GM23338 (cell line): ENCODE data around the gene ARID4B. TPM values are rescaled to one million over a fixed set of nuclear protein-coding genes. Genes with fewer than 3 reads are reported as not detected.
"Not testable (repeated sequence)": the region's sequence is repeated elsewhere in the genome, so short reads cannot be mapped to it uniquely, and the experiment has no call there.

Experiments used
- ATAC-seq: fragments of 200-7000 bp; cut with Tn5 transposase; 3 replicates; pipeline ENCODE4 v1.9.1; 2020
- DNase-seq: peaks from one replicate; pipeline ENCODE4 v3.0.0-alpha.2; 2015; ENCODE audit warnings: low spot score
- H2AFZ ChIP-seq: fragments of 200-600 bp; sonication (generic); 2 replicates; pipeline ENCODE4 v1.8.0; 2016; ENCODE audit warnings: antibody characterized with exemption, mild to moderate bottlenecking, moderate library complexity
- H3F3A ChIP-seq: fragments of 200-600 bp; sonication (generic); replicated peaks from 2 replicates; pipeline ENCODE4 v1.8.0; 2017; ENCODE audit warnings: antibody characterized with exemption, mixed run types, low read depth
- H3K27ac ChIP-seq: fragments of 200-600 bp; sonication (generic); 2 replicates; pipeline ENCODE4 v1.6.1; 2016; ENCODE audit warnings: low read depth
- H3K27me3 ChIP-seq: fragments of 200-600 bp; sonication (generic); 2 replicates; pipeline ENCODE4 v1.8.0; 2016; ENCODE audit warnings: mild to moderate bottlenecking, mixed run types, moderate library complexity; ENCODE audit not compliant: insufficient read depth
- H3K36me3 ChIP-seq: fragments of 200-600 bp; sonication (generic); 2 replicates; pipeline ENCODE4 v1.8.0; 2016; ENCODE audit warnings: mild to moderate bottlenecking; ENCODE audit not compliant: insufficient read depth
- H3K4me1 ChIP-seq: fragments of 200-600 bp; sonication (generic); 2 replicates; pipeline ENCODE4 v1.8.0; 2016; ENCODE audit warnings: mild to moderate bottlenecking, moderate library complexity; ENCODE audit not compliant: insufficient read depth
- H3K4me2 ChIP-seq: fragments of 200-600 bp; sonication (generic); 2 replicates; pipeline ENCODE4 v1.7.1; 2017; ENCODE audit warnings: mixed run types
- H3K4me3 ChIP-seq: fragments of 200-600 bp; sonication (generic); 2 replicates; pipeline ENCODE4 v1.6.1; 2016; ENCODE audit warnings: mixed run types
- H3K79me2 ChIP-seq: fragments of 200-600 bp; sonication (generic); replicated peaks from 2 replicates; pipeline ENCODE4 v1.8.0; 2017; ENCODE audit warnings: mild to moderate bottlenecking; ENCODE audit not compliant: insufficient read depth
- H3K9me2 ChIP-seq: fragments of 200-600 bp; sonication (generic); 2 replicates; pipeline ENCODE4 v1.8.0; 2017; ENCODE audit not compliant: insufficient read depth
- H4K20me1 ChIP-seq: fragments of 200-600 bp; sonication (generic); replicated peaks from 2 replicates; pipeline ENCODE4 v1.8.0; 2017; ENCODE audit warnings: mild to moderate bottlenecking; ENCODE audit not compliant: insufficient read depth
- H3K27ac Mint-ChIP-seq: 2 replicates; pipeline ENCODE4 v1.8.0; 2020; ENCODE audit warnings: inconsistent platforms, mild to moderate bottlenecking, moderate library complexity, mixed read lengths
- H3K27me3 Mint-ChIP-seq: 3 replicates; pipeline ENCODE4 v1.8.0; 2022; ENCODE audit warnings: low read depth, mild to moderate bottlenecking, moderate library complexity, mixed read lengths, inconsistent platforms; ENCODE audit not compliant: insufficient read depth, poor library complexity
- H3K36me3 Mint-ChIP-seq: 3 replicates; pipeline ENCODE4 v1.8.0; 2021; ENCODE audit warnings: low read depth, mild to moderate bottlenecking, inconsistent platforms, moderate library complexity, mixed read lengths
- H3K4me1 Mint-ChIP-seq: 3 replicates; pipeline ENCODE4 v1.8.0; 2020; ENCODE audit warnings: mild to moderate bottlenecking, inconsistent platforms, mixed read lengths
- H3K4me3 Mint-ChIP-seq: 3 replicates; pipeline ENCODE4 v1.8.0; 2021; ENCODE audit warnings: moderate library complexity, mild to moderate bottlenecking, inconsistent platforms, mixed read lengths
- H3K9me3 Mint-ChIP-seq: 3 replicates; pipeline ENCODE4 v1.8.0; 2020; ENCODE audit warnings: moderate library complexity, mild to moderate bottlenecking, inconsistent platforms, mixed read lengths
- CREB1 ChIP-seq: fragments of 250-450 bp; sonication (Bioruptor Pico); IDR thresholded peaks from 2 replicates; pipeline ENCODE4 v1.5.0; 2020; ENCODE audit warnings: low read depth, mild to moderate bottlenecking, moderate library complexity
- ETS1 ChIP-seq: IDR thresholded peaks from 2 replicates; pipeline ENCODE4 v1.6.1; 2016; ENCODE audit warnings: antibody characterized with exemption
- EZH2phosphoT487 ChIP-seq: fragments of 200-600 bp; sonication (generic); IDR thresholded peaks from one replicate; pipeline ENCODE4 v1.8.1; 2018; ENCODE audit warnings: antibody characterized with exemption; ENCODE audit not compliant: unreplicated experiment
- JUNB ChIP-seq: IDR thresholded peaks from one replicate; pipeline ENCODE4 v1.6.1; 2016; ENCODE audit warnings: antibody characterized with exemption; ENCODE audit not compliant: unreplicated experiment
- NANOG ChIP-seq: IDR thresholded peaks from 2 replicates; pipeline ENCODE4 v1.6.1; 2016; ENCODE audit warnings: antibody characterized with exemption, borderline replicate concordance
- POLR2AphosphoS5 ChIP-seq: IDR thresholded peaks from 2 replicates; pipeline ENCODE4 v1.6.1; 2016; ENCODE audit warnings: antibody characterized with exemption, low read depth
- REST ChIP-seq: IDR thresholded peaks from one replicate; pipeline ENCODE4 v1.6.1; 2018; ENCODE audit warnings: antibody characterized with exemption; ENCODE audit not compliant: unreplicated experiment
- ZNF331 ChIP-seq: fragments of 250-450 bp; sonication (Bioruptor Pico); IDR thresholded peaks from 2 replicates; pipeline ENCODE4 v1.5.0; 2020; ENCODE audit warnings: low read depth, mild to moderate bottlenecking, moderate library complexity
- polyA plus RNA-seq: library from polyadenylated mRNA; unstranded; fragments of >200 nt; fragmentation: Nextera tagmentation; extraction: Ambion mirVana; gene quantifications from 2 replicates; pipeline ENCODE4 v1.2.1, GENCODE V29; 2016
- total RNA-seq: library from RNA; depleted of rRNA; stranded (reverse); fragments of >200 nt; shearing (Covaris generic); gene quantifications from 2 replicates; pipeline ENCODE4 v1.2.3, GENCODE V29; 2014
- TF ChIP-seq, protein P1 (sequence below): fragments of 250-450 bp; sonication (Bioruptor Pico); IDR thresholded peaks from 2 replicates; pipeline ENCODE4 v1.5.0; 2020; ENCODE audit warnings: mild to moderate bottlenecking, moderate library complexity
- TF ChIP-seq, protein P2 (sequence below), 2 experiments: fragments of 200-600 bp in 1 of 2; sonication (generic) in 1 of 2; conservative IDR thresholded peaks; 2 replicates each; pipeline versions ENCODE4 v1.5.1 to v1.6.1; 2016 to 2017; ENCODE audit warnings: antibody characterized with exemption in 2 of 2, low read depth in 2 of 2, mild to moderate bottlenecking in 2 of 2, moderate library complexity in 1 of 2

The ARID4B gene
- total and polyA plus RNA-seq, 2 experiments from 2014 or later: 25.1 to 59.8 TPM

DNA sequence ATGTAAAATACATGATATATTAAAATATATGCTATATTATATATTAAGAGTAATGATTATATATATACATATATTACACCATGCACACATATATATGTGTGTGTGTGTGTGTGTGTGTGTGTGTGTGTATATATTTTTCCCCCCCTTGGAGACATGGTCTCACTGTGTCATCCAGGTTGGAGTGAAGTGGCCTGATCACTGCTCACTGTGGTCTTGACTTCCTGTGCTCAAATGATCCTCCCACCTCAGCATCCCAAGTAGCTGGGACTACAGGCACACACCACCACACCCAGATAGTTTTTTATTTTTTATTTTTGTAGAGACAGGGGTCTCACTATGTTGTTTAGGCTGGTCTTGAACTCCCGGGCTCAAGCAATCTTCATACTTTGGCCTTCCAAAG, 112.5 kb downstream of the ARID4B start:
- DNase-seq: no peak
- no peak for ATAC-seq
- TF ChIP-seq ETS1: no peak
- TF ChIP-seq, protein P1, sequence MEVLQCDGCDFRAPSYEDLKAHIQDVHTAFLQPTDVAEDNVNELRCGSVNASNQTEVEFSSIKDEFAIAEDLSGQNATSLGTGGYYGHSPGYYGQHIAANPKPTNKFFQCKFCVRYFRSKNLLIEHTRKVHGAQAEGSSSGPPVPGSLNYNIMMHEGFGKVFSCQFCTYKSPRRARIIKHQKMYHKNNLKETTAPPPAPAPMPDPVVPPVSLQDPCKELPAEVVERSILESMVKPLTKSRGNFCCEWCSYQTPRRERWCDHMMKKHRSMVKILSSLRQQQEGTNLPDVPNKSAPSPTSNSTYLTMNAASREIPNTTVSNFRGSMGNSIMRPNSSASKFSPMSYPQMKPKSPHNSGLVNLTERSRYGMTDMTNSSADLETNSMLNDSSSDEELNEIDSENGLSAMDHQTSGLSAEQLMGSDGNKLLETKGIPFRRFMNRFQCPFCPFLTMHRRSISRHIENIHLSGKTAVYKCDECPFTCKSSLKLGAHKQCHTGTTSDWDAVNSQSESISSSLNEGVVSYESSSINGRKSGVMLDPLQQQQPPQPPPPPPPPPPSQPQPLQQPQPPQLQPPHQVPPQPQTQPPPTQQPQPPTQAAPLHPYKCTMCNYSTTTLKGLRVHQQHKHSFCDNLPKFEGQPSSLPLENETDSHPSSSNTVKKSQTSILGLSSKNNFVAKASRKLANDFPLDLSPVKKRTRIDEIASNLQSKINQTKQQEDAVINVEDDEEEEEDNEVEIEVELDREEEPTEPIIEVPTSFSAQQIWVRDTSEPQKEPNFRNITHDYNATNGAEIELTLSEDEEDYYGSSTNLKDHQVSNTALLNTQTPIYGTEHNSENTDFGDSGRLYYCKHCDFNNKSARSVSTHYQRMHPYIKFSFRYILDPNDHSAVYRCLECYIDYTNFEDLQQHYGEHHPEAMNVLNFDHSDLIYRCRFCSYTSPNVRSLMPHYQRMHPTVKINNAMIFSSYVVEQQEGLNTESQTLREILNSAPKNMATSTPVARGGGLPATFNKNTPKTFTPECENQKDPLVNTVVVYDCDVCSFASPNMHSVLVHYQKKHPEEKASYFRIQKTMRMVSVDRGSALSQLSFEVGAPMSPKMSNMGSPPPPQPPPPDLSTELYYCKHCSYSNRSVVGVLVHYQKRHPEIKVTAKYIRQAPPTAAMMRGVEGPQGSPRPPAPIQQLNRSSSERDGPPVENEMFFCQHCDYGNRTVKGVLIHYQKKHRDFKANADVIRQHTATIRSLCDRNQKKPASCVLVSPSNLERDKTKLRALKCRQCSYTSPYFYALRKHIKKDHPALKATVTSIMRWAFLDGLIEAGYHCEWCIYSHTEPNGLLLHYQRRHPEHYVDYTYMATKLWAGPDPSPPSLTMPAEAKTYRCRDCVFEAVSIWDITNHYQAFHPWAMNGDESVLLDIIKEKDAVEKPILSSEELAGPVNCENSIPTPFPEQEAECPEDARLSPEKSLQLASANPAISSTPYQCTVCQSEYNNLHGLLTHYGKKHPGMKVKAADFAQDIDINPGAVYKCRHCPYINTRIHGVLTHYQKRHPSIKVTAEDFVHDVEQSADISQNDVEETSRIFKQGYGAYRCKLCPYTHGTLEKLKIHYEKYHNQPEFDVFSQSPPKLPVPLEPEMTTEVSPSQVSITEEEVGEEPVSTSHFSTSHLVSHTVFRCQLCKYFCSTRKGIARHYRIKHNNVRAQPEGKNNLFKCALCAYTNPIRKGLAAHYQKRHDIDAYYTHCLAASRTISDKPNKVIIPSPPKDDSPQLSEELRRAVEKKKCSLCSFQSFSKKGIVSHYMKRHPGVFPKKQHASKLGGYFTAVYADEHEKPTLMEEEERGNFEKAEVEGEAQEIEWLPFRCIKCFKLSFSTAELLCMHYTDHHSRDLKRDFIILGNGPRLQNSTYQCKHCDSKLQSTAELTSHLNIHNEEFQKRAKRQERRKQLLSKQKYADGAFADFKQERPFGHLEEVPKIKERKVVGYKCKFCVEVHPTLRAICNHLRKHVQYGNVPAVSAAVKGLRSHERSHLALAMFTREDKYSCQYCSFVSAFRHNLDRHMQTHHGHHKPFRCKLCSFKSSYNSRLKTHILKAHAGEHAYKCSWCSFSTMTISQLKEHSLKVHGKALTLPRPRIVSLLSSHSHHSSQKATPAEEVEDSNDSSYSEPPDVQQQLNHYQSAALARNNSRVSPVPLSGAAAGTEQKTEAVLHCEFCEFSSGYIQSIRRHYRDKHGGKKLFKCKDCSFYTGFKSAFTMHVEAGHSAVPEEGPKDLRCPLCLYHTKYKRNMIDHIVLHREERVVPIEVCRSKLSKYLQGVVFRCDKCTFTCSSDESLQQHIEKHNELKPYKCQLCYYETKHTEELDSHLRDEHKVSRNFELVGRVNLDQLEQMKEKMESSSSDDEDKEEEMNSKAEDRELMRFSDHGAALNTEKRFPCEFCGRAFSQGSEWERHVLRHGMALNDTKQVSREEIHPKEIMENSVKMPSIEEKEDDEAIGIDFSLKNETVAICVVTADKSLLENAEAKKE: no peak
- TF ChIP-seq NANOG: no peak
- TF ChIP-seq REST: no peak
- TF ChIP-seq JUNB: no peak
- TF ChIP-seq EZH2phosphoT487: no peak
- TF ChIP-seq, protein P2, sequence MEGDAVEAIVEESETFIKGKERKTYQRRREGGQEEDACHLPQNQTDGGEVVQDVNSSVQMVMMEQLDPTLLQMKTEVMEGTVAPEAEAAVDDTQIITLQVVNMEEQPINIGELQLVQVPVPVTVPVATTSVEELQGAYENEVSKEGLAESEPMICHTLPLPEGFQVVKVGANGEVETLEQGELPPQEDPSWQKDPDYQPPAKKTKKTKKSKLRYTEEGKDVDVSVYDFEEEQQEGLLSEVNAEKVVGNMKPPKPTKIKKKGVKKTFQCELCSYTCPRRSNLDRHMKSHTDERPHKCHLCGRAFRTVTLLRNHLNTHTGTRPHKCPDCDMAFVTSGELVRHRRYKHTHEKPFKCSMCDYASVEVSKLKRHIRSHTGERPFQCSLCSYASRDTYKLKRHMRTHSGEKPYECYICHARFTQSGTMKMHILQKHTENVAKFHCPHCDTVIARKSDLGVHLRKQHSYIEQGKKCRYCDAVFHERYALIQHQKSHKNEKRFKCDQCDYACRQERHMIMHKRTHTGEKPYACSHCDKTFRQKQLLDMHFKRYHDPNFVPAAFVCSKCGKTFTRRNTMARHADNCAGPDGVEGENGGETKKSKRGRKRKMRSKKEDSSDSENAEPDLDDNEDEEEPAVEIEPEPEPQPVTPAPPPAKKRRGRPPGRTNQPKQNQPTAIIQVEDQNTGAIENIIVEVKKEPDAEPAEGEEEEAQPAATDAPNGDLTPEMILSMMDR (conservative IDR thresholded peaks at IDR 0.05; ENCODE audit: low read depth in 2 of 2): no peak
- TF ChIP-seq CREB1 (CRISPR knock-in tag): no peak
- no peak for TF ChIP-seq POLR2AphosphoS5
- no peak for TF ChIP-seq ZNF331 (CRISPR knock-in tag)
- H3K27ac ChIP-seq: no peak overlapping the region
- Mint-ChIP-seq H3K4me3 (no peak overlapping the region), H3K9me3 (no peaks in the 10 kb centered on the region; the same call in 2 of the 3 replicates), H3K27ac (no peak overlapping the region), H3K27me3 (peaks cover 5% of the 10 kb centered on the region), H3K4me1 (no peaks in the 10 kb centered on the region), H3K36me3 (peaks cover 22% of the 10 kb centered on the region; the same call in 2 of the 3 replicates)
- H3K36me3 ChIP-seq: no peaks in the 10 kb centered on the region
- H3K27me3 ChIP-seq: no peaks in the 10 kb centered on the region
- no peaks in the 10 kb centered on the region for H3K9me2 ChIP-seq
- no peak overlapping the region for H3K4me3 ChIP-seq
- peaks cover 5% of the 10 kb centered on the region; the same call in 1 of the 2 replicates for H3K79me2 ChIP-seq
- no peaks in the 10 kb centered on the region for H4K20me1 ChIP-seq
- no peak overlapping the region for H2AFZ ChIP-seq
- no peaks in the 10 kb centered on the region for H3F3A ChIP-seq
- no peaks in the 10 kb centered on the region for H3K4me1 ChIP-seq
- no peak overlapping the region for H3K4me2 ChIP-seq

GRCh38 chr1:235214962-235215361, 113.0 kb downstream of the ARID4B start:
- not testable (repeated sequence) for H3K27ac ChIP-seq, H3K9me3 Mint-ChIP-seq, H3K4me1 ChIP-seq, H3K4me1 Mint-ChIP-seq, H3K9me2 ChIP-seq, H3K4me3 ChIP-seq, H3K79me2 ChIP-seq, H3K36me3 ChIP-seq, H3K27me3 Mint-ChIP-seq, H3K27me3 ChIP-seq, H3K4me3 Mint-ChIP-seq, H4K20me1 ChIP-seq, ATAC-seq, DNase-seq, H3K27ac Mint-ChIP-seq, H2AFZ ChIP-seq, H3F3A ChIP-seq, H3K4me2 ChIP-seq
- peaks cover 25% of the 10 kb centered on the region; the same call in 2 of the 3 replicates for H3K36me3 Mint-ChIP-seq
